IPS-18c (cell line): ENCODE data around the gene NFYC.

Source experiments
- H3K4me3 ChIP-seq: 2 replicates; pipeline ENCODE4 v1.7.0; 2013; ENCODE audit warnings: low read depth, mild to moderate bottlenecking, low read length, moderate library complexity; ENCODE audit not compliant: insufficient read depth
- H3K9me3 ChIP-seq: one replicate; pipeline ENCODE4 v1.6.1; 2013; ENCODE audit warnings: mild to moderate bottlenecking, low read length, moderate library complexity; ENCODE audit not compliant: control insufficient read depth, insufficient read depth

Gene NFYC

GRCh38 chr1:40762144-40762923, 70.8 kb downstream of the NFYC start:
- Histone ChIP-seq H3K4me3 (no peak overlapping the region), H3K9me3 (no peaks in the 10 kb centered on the region)

DNA sequence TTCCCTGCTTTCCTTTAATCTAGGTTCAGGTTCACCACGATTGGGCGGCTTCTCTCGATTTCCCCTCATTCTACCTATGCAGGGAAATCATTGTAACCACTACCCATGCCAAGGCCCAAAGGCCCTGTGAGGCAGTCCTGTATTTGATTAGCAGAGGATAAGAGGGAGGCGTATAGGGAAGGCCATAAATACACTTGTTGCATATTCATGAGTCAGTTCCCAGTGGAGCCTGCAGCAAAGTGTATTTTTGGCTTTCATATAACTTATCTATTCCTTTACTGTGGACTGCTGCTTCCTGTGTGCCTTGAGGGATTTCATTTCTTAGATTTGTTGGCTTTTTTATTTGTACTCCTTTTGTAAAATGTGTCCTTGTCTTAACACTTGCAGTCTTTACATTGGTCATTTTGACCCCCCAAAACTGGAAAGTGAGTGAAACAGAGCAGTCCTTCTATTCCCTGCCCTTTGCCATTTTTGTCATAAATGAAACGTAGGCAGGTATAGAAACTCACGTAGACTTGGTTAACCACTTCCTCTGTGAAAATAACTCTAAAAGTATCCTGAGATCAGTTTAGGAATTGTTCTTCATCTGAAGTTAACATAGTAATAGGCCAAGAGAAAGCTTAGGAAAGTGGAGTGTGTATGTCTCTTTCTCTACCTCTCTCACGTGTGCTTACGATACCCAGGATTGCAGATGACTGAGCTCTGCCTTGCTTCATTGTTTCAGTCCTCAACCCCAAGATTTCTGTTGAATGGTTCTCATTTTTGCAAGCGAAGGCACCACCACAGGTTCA, 72.4 kb downstream of the NFYC start:
- H3K4me3 ChIP-seq, result no peak overlapping the region

DNA sequence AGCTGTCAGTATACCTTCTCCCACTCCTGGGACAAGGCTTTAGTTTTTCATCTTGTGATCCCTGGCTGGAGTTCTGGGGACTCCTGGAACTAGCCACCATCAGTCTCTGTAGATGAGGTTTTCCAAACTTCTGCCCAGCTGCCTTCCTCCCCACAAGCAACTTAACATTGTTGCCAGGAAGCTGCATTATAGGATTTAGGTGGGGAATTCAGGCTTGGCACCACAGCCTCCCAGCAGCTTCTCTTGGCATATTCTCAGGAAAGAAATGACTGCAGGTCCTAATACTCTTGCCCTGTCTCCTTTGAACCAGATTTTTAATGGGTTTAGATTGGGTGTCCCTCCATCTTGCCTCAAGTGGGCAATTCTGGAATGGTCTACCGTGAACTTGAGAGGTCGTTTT, 73.5 kb downstream of the NFYC start:
- Histone ChIP-seq H3K9me3 (no peaks in the 10 kb centered on the region), H3K4me3 (no peak overlapping the region)

More for the DNA sequence above, 72.4 kb downstream of the NFYC start:
- H3K9me3 ChIP-seq, result no peaks in the 10 kb centered on the region

- H3K4me3 ChIP-seq, result no peak overlapping the region
These were observed 74.5 kb downstream of the NFYC start for GRCh38 chr1:40766017-40766416.

GRCh38 chr1:40766560-40766959, 75.1 kb downstream of the NFYC start:
- Histone ChIP-seq H3K9me3 (no peaks in the 10 kb centered on the region), H3K4me3 (no peak overlapping the region)

More at GRCh38 chr1:40766017-40766416, 74.5 kb downstream of the NFYC start:
- no peaks in the 10 kb centered on the region for H3K9me3 ChIP-seq

GRCh38 chr1:40768146-40768990, 76.9 kb downstream of the NFYC start:
- H3K4me3 ChIP-seq, result no peak overlapping the region
- no peaks in the 10 kb centered on the region for H3K9me3 ChIP-seq

GRCh38 chr1:40769815-40770214, 78.3 kb downstream of the NFYC start:
- Histone ChIP-seq H3K4me3 (no peak overlapping the region), H3K9me3 (no peaks in the 10 kb centered on the region)

GRCh38 chr1:40770296-40771070, 79.0 kb downstream of the NFYC start:
- H3K4me3 ChIP-seq, result no peak overlapping the region
- H3K9me3 ChIP-seq, result no peaks in the 10 kb centered on the region

DNA sequence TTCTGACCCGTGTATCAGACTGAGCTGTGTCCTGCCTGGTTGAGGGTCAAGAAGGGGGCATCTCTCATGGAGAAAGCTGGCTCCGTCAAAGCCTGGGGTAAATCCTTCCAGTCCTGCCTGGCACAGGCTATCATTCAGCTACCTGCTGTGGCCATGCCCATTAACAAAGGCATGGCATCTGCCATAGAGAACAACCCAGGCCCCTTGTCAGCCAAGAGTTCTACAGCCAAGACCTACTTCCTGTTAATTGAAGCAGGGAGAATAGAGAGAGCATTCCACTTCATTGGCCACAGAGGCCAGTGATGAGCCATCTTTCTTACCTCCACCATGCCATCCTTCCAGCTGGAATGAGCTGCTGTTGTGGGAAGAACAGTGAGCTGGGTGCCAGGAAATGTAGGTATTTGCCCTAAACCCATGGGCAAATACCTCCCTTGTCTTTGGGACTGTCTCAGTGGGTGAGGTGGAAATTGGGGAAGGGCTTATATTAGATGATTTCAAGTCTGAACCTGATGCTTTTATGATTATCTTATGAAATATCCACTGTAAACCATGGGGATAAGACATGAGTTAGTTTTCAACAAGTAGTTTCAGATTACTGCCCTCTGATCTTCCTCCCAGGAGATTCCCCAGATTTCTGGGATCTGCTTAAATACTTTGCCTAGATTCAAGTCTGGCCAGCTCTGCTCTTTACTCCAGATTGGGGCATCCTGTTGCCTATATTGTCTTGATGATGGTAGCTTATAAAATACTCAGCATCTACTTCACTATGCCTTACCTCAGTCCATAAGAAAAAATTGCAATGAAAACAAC, 80.8 kb downstream of the NFYC start:
- Histone ChIP-seq H3K4me3 (no peak overlapping the region), H3K9me3 (no peaks in the 10 kb centered on the region)

- H3K4me3 ChIP-seq, result no peak overlapping the region
- H3K9me3 ChIP-seq, result no peaks in the 10 kb centered on the region
These were observed 82.3 kb downstream of the NFYC start for GRCh38 chr1:40773748-40774265.

- H3K9me3 ChIP-seq, result no peaks in the 10 kb centered on the region
- H3K4me3 ChIP-seq, result no peak overlapping the region
These were observed 82.9 kb downstream of the NFYC start for GRCh38 chr1:40774266-40774998.

- no peak overlapping the region for H3K4me3 ChIP-seq
- no peaks in the 10 kb centered on the region for H3K9me3 ChIP-seq
These were observed 85.0 kb downstream of the NFYC start for GRCh38 chr1:40776236-40777072.

- Histone ChIP-seq H3K9me3 (no peaks in the 10 kb centered on the region), H3K4me3 (no peak overlapping the region)
These were observed 85.9 kb downstream of the NFYC start for GRCh38 chr1:40777224-40777970.
